Thoracic aorta (tissue), 2 donors: ENCODE results near the gene HNRNPA2B1. TPM values are rescaled to one million over a fixed set of nuclear protein-coding genes. Genes with fewer than 3 reads are reported as not detected.

Experiments used
- ATAC-seq: fragments of 150-250 bp; one replicate; pipeline ENCODE4 v1.8.0; 2017; ENCODE audit warnings: low read depth; ENCODE audit not compliant: insufficient number of reproducible peaks, low FRiP score
- DNase-seq: peaks from one replicate; pipeline ENCODE4 v3.0.0-alpha.2; 2020; ENCODE audit warnings: low spot score
- H3K27ac ChIP-seq, 2 donors: fragments of 200-600 bp; sonication (generic); 1 replicate in 1 of 2; 2 replicates in 1 of 2; pipeline ENCODE4 v1.5.1; 2016; ENCODE audit warnings: mild to moderate bottlenecking in 2 of 2, moderate library complexity in 2 of 2
- H3K27me3 ChIP-seq: fragments of 200-600 bp; sonication (generic); replicated peaks from 2 replicates; pipeline ENCODE4 v1.6.0; 2016; ENCODE audit warnings: mild to moderate bottlenecking; ENCODE audit not compliant: insufficient read depth
- H3K36me3 ChIP-seq: fragments of 200-600 bp; sonication (generic); one replicate; pipeline ENCODE4 v1.5.1; 2016
- H3K4me1 ChIP-seq, 2 donors: fragments of 200-600 bp; sonication (generic); 1 replicate in 1 of 2; 2 replicates in 1 of 2; pipeline versions ENCODE4 v1.5.1 to v1.6.0; 2016; ENCODE audit warnings: low read depth in 2 of 2, mild to moderate bottlenecking in 1 of 2; ENCODE audit not compliant: control insufficient read depth in 1 of 2
- H3K4me3 ChIP-seq: fragments of 200-600 bp; sonication (generic); 2 replicates; pipeline ENCODE4 v1.5.1; 2016; ENCODE audit warnings: mild to moderate bottlenecking
- H3K9me3 ChIP-seq: fragments of 200-600 bp; sonication (generic); 2 replicates; pipeline ENCODE4 v1.5.1; 2016
- CTCF ChIP-seq: fragments of 200-600 bp; sonication (generic); IDR thresholded peaks from one replicate; pipeline ENCODE4 v1.5.1; 2019; ENCODE audit warnings: antibody characterized with exemption
- total RNA-seq, 2 donors: library from RNA; depleted of rRNA; stranded (reverse); fragments of >200 nt; gene quantifications; one replicate each; pipeline versions ENCODE4 v1.1.0 to v1.2.3, GENCODE V29; 2016

HNRNPA2B1 gene
- total RNA-seq, 2 donors from 2014 or later, result 142 to 204 TPM

GRCh38 chr7:26188957-26189541 lies 11.5 kb downstream of the HNRNPA2B1 start:
- DNase-seq, result no peak
- Histone ChIP-seq H3K27me3 (no peaks in the 10 kb centered on the region), H3K36me3 (peaks cover 54% of the 10 kb centered on the region), H3K27ac (no peak overlapping the region), H3K4me1 (peaks cover 22 to 23% of the 10 kb centered on the region in 2 donors), H3K9me3 (no peaks in the 10 kb centered on the region), H3K4me3 (no peak overlapping the region)
- TF ChIP-seq CTCF, result no peak
- ATAC-seq, result no peak

DNA sequence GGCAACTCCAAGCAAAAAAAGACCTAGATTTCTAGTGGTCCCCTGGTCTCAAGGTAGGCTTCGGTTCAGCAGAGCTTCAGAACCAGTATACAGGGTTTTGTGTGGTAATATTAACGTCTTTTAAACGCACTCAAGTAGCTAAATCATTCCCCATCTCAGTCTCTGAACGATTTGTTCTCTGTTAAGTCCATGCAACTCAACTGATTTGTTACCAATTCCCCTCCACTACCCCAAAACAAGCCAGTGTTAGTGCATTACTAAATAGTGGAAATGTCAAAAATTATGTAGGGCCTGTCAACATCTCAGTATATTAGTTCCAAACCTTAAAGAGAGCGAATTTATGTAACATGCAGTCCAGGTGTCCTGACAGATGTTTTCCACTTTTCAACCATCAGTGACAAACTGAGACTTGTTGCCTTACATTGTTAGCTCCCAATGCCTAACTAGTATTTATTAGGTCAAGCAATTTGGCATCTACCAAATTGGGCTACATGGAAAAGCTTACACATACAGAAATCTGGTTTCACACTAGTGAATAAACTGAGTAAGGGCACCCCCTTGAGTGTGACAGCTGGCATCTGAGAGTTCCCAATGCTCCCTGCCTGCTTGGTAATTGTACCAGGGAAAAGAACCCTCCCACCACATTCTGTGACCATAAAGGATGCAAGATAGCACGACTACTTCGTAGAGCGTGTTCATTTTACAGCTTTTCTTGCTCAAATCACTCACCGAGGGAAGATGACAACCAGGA lies 12.2 kb downstream of the HNRNPA2B1 start:
- peaks cover 15 to 16% of the 10 kb centered on the region in 2 donors for H3K4me1 ChIP-seq
- H3K9me3 ChIP-seq, result no peaks in the 10 kb centered on the region
- no peak overlapping the region for H3K27ac ChIP-seq
- no peak overlapping the region for H3K4me3 ChIP-seq
- H3K27me3 ChIP-seq, result no peaks in the 10 kb centered on the region
- DNase-seq, result no peak
- TF ChIP-seq CTCF, result no peak
- no peak for ATAC-seq
- H3K36me3 ChIP-seq, result peaks cover 48% of the 10 kb centered on the region

- no peak overlapping the region for H3K4me3 ChIP-seq
- H3K36me3 ChIP-seq, result peaks cover 40% of the 10 kb centered on the region
- no peaks in the 10 kb centered on the region for H3K9me3 ChIP-seq
- peaks cover 7 to 8% of the 10 kb centered on the region in 2 donors for H3K4me1 ChIP-seq
- no peaks in the 10 kb centered on the region for H3K27me3 ChIP-seq
- ATAC-seq, result no peak
- no peak overlapping the region for H3K27ac ChIP-seq
- DNase-seq, result no peak
- TF ChIP-seq CTCF, result no peak
Observed at GRCh38 chr7:26187380-26188205, 13.0 kb downstream of the HNRNPA2B1 start.

GRCh38 chr7:26186364-26187311 lies 13.9 kb downstream of the HNRNPA2B1 start:
- H3K9me3 ChIP-seq, result no peaks in the 10 kb centered on the region
- ATAC-seq (no peak), DNase-seq (no peak)
- H3K27ac ChIP-seq, result no peak overlapping the region
- H3K4me1 ChIP-seq, result no peaks in the 10 kb centered on the region
- H3K36me3 ChIP-seq, result peaks cover 30% of the 10 kb centered on the region
- TF ChIP-seq CTCF, result no peak
- no peaks in the 10 kb centered on the region for H3K27me3 ChIP-seq
- H3K4me3 ChIP-seq, result no peak overlapping the region
